Fibroblast of lung (primary cell): ENCODE measurements around the gene LHCGR. TPM values are rescaled to one million over a fixed set of nuclear protein-coding genes. Genes with fewer than 3 reads are reported as not detected.

Experiments
- DNase-seq, 2 donors: peaks; one replicate each; pipeline versions ENCODE4 v3.0.0 to v3.0.0-alpha.2; 2010; ENCODE audit warnings: low read depth in 2 of 2
- H2AFZ ChIP-seq: 2 replicates; pipeline ENCODE4 v1.5.1; 2012; ENCODE audit warnings: low read length, control low read depth, inconsistent platforms
- H3K27ac ChIP-seq: 2 replicates; pipeline ENCODE4 v1.5.1; 2011; ENCODE audit warnings: low read length, control low read depth; ENCODE audit not compliant: insufficient read depth
- H3K27me3 ChIP-seq: 2 replicates; pipeline ENCODE4 v1.5.1; 2011; ENCODE audit warnings: mild to moderate bottlenecking, low read length; ENCODE audit not compliant: control insufficient read depth, insufficient read depth
- H3K36me3 ChIP-seq: 2 replicates; pipeline ENCODE4 v1.5.1; 2011; ENCODE audit warnings: low read length; ENCODE audit not compliant: control insufficient read depth, insufficient read depth
- H3K4me1 ChIP-seq: 2 replicates; pipeline ENCODE4 v1.5.1; 2011; ENCODE audit warnings: low read length; ENCODE audit not compliant: control insufficient read depth, insufficient read depth; ENCODE audit errors: extremely low read depth
- H3K4me2 ChIP-seq: 2 replicates; pipeline ENCODE4 v1.5.1; 2011; ENCODE audit warnings: low read length, control low read depth; ENCODE audit not compliant: insufficient read depth; ENCODE audit errors: extremely low read depth
- H3K4me3 ChIP-seq, 4 experiments: fragments of 200-600 bp in 1 of 4; sonication (generic) in 1 of 4; replicated peaks in 1 of 4; 2 replicates each; pipeline ENCODE4 v1.5.1; 2011 to 2016; ENCODE audit warnings: low read length in 4 of 4, low read depth in 3 of 4, mild to moderate bottlenecking in 3 of 4, control low read depth in 2 of 4, inconsistent platforms in 1 of 4, mixed read lengths in 1 of 4; ENCODE audit not compliant: insufficient read depth in 1 of 4; ENCODE audit errors: control extremely low read depth in 1 of 4
- H3K79me2 ChIP-seq: 2 replicates; pipeline ENCODE4 v1.5.1; 2012; ENCODE audit warnings: mild to moderate bottlenecking, low read length, inconsistent platforms; ENCODE audit not compliant: control insufficient read depth, insufficient read depth
- H3K9ac ChIP-seq: 2 replicates; pipeline ENCODE4 v1.5.1; 2011; ENCODE audit warnings: mild to moderate bottlenecking, low read length, control low read depth; ENCODE audit not compliant: insufficient read depth
- H3K9me3 ChIP-seq: 2 replicates; pipeline ENCODE4 v1.5.1; 2012; ENCODE audit warnings: low read depth, low read length; ENCODE audit not compliant: control insufficient read depth, insufficient read depth
- H4K20me1 ChIP-seq: 2 replicates; pipeline ENCODE4 v1.5.1; 2011; ENCODE audit warnings: low read length; ENCODE audit not compliant: control insufficient read depth, insufficient read depth; ENCODE audit errors: extremely low read depth
- CTCF ChIP-seq, 2 donors: IDR thresholded peaks in 1 of 2; conservative IDR thresholded peaks in 1 of 2; 1 replicate in 1 of 2; 2 replicates in 1 of 2; pipeline ENCODE4 v1.5.1; 2011 to 2012; ENCODE audit warnings: low read length in 2 of 2, control low read depth in 1 of 2, inconsistent platforms in 1 of 2, low read depth in 1 of 2, mild to moderate bottlenecking in 1 of 2
- EZH2 ChIP-seq: IDR thresholded peaks from 2 replicates; pipeline ENCODE4 v1.5.1; 2012; ENCODE audit warnings: low read length, control low read depth, mild to moderate bottlenecking; ENCODE audit errors: missing control alignments
- polyA plus RNA-seq, 2 donors: library from polyadenylated mRNA; depleted of rRNA in 1 of 2; stranded (reverse) in 1 of 2; unstranded in 1 of 2; fragments of >200 nt; gene quantifications; 2 replicates each; pipeline ENCODE4 v1.2.1, GENCODE V29; 2011 to 2012; ENCODE audit warnings: missing spikeins in 1 of 2
- total RNA-seq: library from RNA; depleted of rRNA; stranded (reverse); fragments of >200 nt; gene quantifications from 2 replicates; pipeline ENCODE4 v1.2.1, GENCODE V29; 2014

LHCGR gene
- total and polyA plus RNA-seq, 2 donors (not counting 1 experiment from before 2014, with no cell fraction given), result 0.12 TPM; not detected in 1

GRCh38 chr2:48724278-48724677, 31.2 kb downstream of the LHCGR start:
- Histone ChIP-seq H3K79me2 (no peaks in the 10 kb centered on the region), H2AFZ (no peak overlapping the region), H3K4me2 (no peak overlapping the region), H3K9ac (no peak overlapping the region), H4K20me1 (no peaks in the 10 kb centered on the region), H3K36me3 (no peaks in the 10 kb centered on the region), H3K9me3 (no peaks in the 10 kb centered on the region), H3K4me3 (no peak overlapping the region), H3K27me3 (no peaks in the 10 kb centered on the region), H3K27ac (no peak overlapping the region), H3K4me1 (peaks cover 3% of the 10 kb centered on the region)
- no peak for TF ChIP-seq CTCF (conservative IDR thresholded peaks at IDR 0.05 in 1 of 2, IDR thresholded peaks at IDR 0.05 in 1 of 2; ENCODE audit: low read depth in 1 of 2, low read length in 2 of 2)
- TF ChIP-seq EZH2, result no peak
- DNase-seq, result no peak

GRCh38 chr2:48723129-48723528, 32.4 kb downstream of the LHCGR start:
- Histone ChIP-seq H3K9me3 (no peaks in the 10 kb centered on the region), H3K79me2 (no peaks in the 10 kb centered on the region), H3K27ac (peak overlapping the region; percentile 18), H3K9ac (no peak overlapping the region), H3K27me3 (no peaks in the 10 kb centered on the region), H3K4me2 (no peak overlapping the region), H4K20me1 (no peaks in the 10 kb centered on the region), H2AFZ (no peak overlapping the region), H3K4me3 (no peak overlapping the region), H3K36me3 (no peaks in the 10 kb centered on the region), H3K4me1 (peaks cover 3% of the 10 kb centered on the region)
- TF ChIP-seq CTCF (conservative IDR thresholded peaks at IDR 0.05 in 1 of 2, IDR thresholded peaks at IDR 0.05 in 1 of 2; ENCODE audit: low read depth in 1 of 2, low read length in 2 of 2) (no peak), EZH2 (no peak)
- peak; percentile 76 to 93 for DNase-seq

GRCh38 chr2:48722391-48722790, 33.1 kb downstream of the LHCGR start:
- H3K9ac ChIP-seq, result no peak overlapping the region

More at GRCh38 chr2:48722391-48722790, 33.1 kb downstream of the LHCGR start:
- Histone ChIP-seq H3K27ac (peak overlapping the region; percentile 18), H3K9me3 (no peaks in the 10 kb centered on the region), H4K20me1 (no peaks in the 10 kb centered on the region), H3K4me3 (no peak overlapping the region), H3K27me3 (no peaks in the 10 kb centered on the region), H2AFZ (no peak overlapping the region), H3K79me2 (no peaks in the 10 kb centered on the region), H3K4me2 (no peak overlapping the region), H3K4me1 (peaks cover 3% of the 10 kb centered on the region), H3K36me3 (no peaks in the 10 kb centered on the region)
- TF ChIP-seq EZH2 (no peak), CTCF (conservative IDR thresholded peaks at IDR 0.05 in 1 of 2, IDR thresholded peaks at IDR 0.05 in 1 of 2; ENCODE audit: low read depth in 1 of 2, low read length in 2 of 2) (no peak)
- no peak for DNase-seq
